Pancreas (tissue), 10 donors: Measurements from ENCODE around the gene CCND3. TPM values are rescaled to one million over a fixed set of nuclear protein-coding genes. Genes with fewer than 3 reads are reported as not detected.

Experiments used
- ATAC-seq, 4 donors: fragments of 200-7000 bp; cut with Tn5 transposase; one replicate each; pipeline versions ENCODE4 v1.8.0 to v1.9.1; 2020; ENCODE audit warnings: mild to moderate bottlenecking in 4 of 4, moderate library complexity in 4 of 4
- DNase-seq, 6 donors: peaks; one replicate each; pipeline ENCODE4 v3.0.0-alpha.2; 2020
- FAIRE-seq: peaks from 2 replicates; lab custom pipeline; 2012; peaks lifted over from hg19 to GRCh38; lab: Jason Lieb, UNC
- H3K27ac ChIP-seq, 4 donors: fragments of 200-600 bp; sonication (generic); 1 replicate in 3 of 4; 2 replicates in 1 of 4; pipeline versions ENCODE4 v1.5.0 to v1.8.0; 2020
- H3K27me3 ChIP-seq, 4 donors: fragments of 200-600 bp; one replicate each; pipeline ENCODE4 v1.8.0; 2021
- H3K36me3 ChIP-seq, 3 donors: fragments of 200-600 bp; sonication (generic) in 1 of 3; one replicate each; pipeline versions ENCODE4 v1.5.0 to v1.8.0; 2020 to 2021
- H3K4me1 ChIP-seq, 3 donors: fragments of 200-600 bp; one replicate each; pipeline ENCODE4 v1.8.0; 2021
- H3K4me3 ChIP-seq, 4 donors: fragments of 200-600 bp; sonication (generic) in 2 of 4; one replicate each; pipeline versions ENCODE4 v1.5.0 to v1.8.0; 2020 to 2021
- H3K9me3 ChIP-seq, 4 donors: fragments of 200-600 bp; one replicate each; pipeline ENCODE4 v1.8.0; 2021
- WGBS, 2 donors: extraction: QIAGEN DNeasy Blood & Tissue Kit; methylation state at CpG; one replicate each; pipeline ENCODE4 v1.1.7; 2013; 5-methylcytosine and 5-hydroxymethylcytosine counted together
- intact Hi-C, 3 donors: fragments of 100-400 bp; cut with DNase I; formaldehyde crosslinking; loops; one replicate each; pipeline versions ENCODE4 v1.11.1 to v1.14.2; 2022
- polyA plus RNA-seq, 2 donors: library from polyadenylated mRNA; stranded (reverse); fragments of 200-250 nt; gene quantifications; one replicate each; pipeline ENCODE4 v1.2.3, GENCODE V29; 2013
- total RNA-seq, 6 donors: library from RNA; stranded (reverse); fragmentation: NEBNext Ultra II Directional in 4 of 6; extraction: Animal tissue kit (Norgen Biotek cat#: 25700) in 4 of 6; gene quantifications; one replicate each; pipeline versions ENCODE4 v1.2.1 to v1.2.4, GENCODE V29; 2021 to 2023
- TF ChIP-seq, protein P1 (sequence below), 4 donors: fragments of 200-600 bp; sonication (generic) in 3 of 4; IDR thresholded peaks; one replicate each; pipeline versions ENCODE4 v1.5.0 to v1.8.0; 2021; ENCODE audit warnings: antibody characterized with exemption in 4 of 4
- donor health status: healthy with polysubstance abuse.
- donor health status: DM: no; HTN: no; CAD: no; lungs with moderate emphysema.
- donor health status: DM: no; HTN: no; CAD: no.
- donor health status: control.
- donor health status: control.
- donor health status: Bipolar disorder and iron deficiency.
- donor health status: DM: yes; HTN: yes; CAD: no.
- donor health status: DM: no; HTN: no; CAD: no.
- donor health status: DM: no; HTN: no; CAD: no.
- donor health status: DM: yes; HTN: yes; CAD: no.

The CCND3 gene
- total and polyA plus RNA-seq, 8 donors = 14.2 to 56.6 (median 23.1) TPM

DNA sequence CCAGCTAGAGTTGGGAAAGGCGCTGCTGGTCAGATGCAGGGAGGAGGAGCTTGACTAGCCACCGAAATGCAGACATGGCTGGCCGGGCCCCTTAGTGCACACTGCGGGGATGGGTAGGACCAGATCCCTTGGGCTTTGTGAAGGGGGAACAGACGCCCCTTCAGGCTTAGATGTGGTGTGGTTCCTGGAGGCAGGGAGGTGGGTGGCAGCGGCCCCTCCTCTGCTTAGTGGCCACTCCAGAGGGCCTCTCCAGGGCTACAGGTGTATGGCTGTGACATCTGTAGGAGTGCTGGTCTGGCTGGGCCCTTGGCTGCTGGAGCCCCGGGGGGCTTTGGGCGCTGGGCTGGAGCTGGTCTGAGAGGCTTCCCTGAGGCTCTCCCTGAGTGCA lies 5.9 kb downstream of the CCND3 start:
- TF ChIP-seq, protein P1, sequence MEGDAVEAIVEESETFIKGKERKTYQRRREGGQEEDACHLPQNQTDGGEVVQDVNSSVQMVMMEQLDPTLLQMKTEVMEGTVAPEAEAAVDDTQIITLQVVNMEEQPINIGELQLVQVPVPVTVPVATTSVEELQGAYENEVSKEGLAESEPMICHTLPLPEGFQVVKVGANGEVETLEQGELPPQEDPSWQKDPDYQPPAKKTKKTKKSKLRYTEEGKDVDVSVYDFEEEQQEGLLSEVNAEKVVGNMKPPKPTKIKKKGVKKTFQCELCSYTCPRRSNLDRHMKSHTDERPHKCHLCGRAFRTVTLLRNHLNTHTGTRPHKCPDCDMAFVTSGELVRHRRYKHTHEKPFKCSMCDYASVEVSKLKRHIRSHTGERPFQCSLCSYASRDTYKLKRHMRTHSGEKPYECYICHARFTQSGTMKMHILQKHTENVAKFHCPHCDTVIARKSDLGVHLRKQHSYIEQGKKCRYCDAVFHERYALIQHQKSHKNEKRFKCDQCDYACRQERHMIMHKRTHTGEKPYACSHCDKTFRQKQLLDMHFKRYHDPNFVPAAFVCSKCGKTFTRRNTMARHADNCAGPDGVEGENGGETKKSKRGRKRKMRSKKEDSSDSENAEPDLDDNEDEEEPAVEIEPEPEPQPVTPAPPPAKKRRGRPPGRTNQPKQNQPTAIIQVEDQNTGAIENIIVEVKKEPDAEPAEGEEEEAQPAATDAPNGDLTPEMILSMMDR (IDR thresholded peaks at IDR 0.05) = no peak
- FAIRE-seq (no peak), ATAC-seq (peak in 1 of 4 donors; percentile 11), DNase-seq (peak in 1 of 6 donors; percentile 62)
- intact Hi-C loops = loop anchor here in 2 of 3 donors (10.0 kb wide), 3 partner anchors 81 to 151 kb away; partner anchors contain the start of genes PRICKLE4 (in 1 of the 2) and TOMM6 (in 1 of the 2)
- Histone ChIP-seq H3K4me3 (no peak overlapping the region), H3K27me3 (no peaks in the 10 kb centered on the region), H3K27ac (no peak overlapping the region), H3K36me3 (peaks cover 0 to 45% (median 13%) of the 10 kb centered on the region in 3 donors), H3K9me3 (no peaks in the 10 kb centered on the region), H3K4me1 (peaks cover 0 to 7% (median 0%) of the 10 kb centered on the region in 3 donors)
- WGBS, 2 donors = 73 to 75% methylated on average over 8 of the region's 8 CpGs

DNA sequence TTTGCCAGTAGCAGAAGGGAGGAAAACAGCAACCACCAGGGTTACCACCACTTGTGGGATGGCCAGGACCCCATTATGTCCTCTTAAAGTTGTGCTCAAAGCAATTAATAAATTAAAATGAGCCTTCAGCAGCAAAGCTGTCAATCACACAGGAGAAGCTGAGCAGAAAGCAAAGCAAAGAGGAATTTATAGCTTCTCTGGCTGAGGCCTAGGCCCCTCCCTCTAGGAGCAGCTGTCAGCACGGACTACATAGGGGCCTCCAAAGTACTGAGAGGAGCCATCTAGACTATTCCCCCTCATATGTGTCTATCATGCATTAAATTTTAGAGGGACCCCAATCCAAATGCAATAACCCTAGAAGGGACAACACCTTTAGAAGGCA lies 6.4 kb downstream of the CCND3 start:
- H3K4me3 ChIP-seq = no peak overlapping the region
- peak overlapping the region in 1 of 4 donors; percentile 19 for H3K27ac ChIP-seq
- intact Hi-C loops = loop anchor here in 2 of 3 donors (10.0 kb wide), 3 partner anchors 80 to 150 kb away; partner anchors contain the start of genes PRICKLE4 (in 1 of the 2) and TOMM6 (in 1 of the 2)
- WGBS, 2 donors = 81 to 89% methylated on average over 1 of the region's 1 CpG
- H3K9me3 ChIP-seq = no peaks in the 10 kb centered on the region
- TF ChIP-seq, protein P1 (IDR thresholded peaks at IDR 0.05) = no peak
- FAIRE-seq (no peak), ATAC-seq (no peak), DNase-seq (no peak)
- peaks cover 0 to 7% (median 0%) of the 10 kb centered on the region in 3 donors for H3K4me1 ChIP-seq
- H3K36me3 ChIP-seq = peaks cover 0 to 49% (median 13%) of the 10 kb centered on the region in 3 donors
- H3K27me3 ChIP-seq = no peaks in the 10 kb centered on the region

- Histone ChIP-seq H3K27me3 (no peaks in the 10 kb centered on the region), H3K9me3 (no peaks in the 10 kb centered on the region), H3K36me3 (peaks cover 0 to 52% (median 13%) of the 10 kb centered on the region in 3 donors), H3K4me3 (no peak overlapping the region), H3K27ac (peak overlapping the region in 1 of 4 donors; percentile 19), H3K4me1 (peaks cover 0 to 7% (median 0%) of the 10 kb centered on the region in 3 donors)
- WGBS, 2 donors = 71 to 80% methylated on average over 7 of the region's 7 CpGs
- ATAC-seq (peak in 2 of 4 donors; percentile 30 to 32), FAIRE-seq (no peak), DNase-seq (no peak)
- TF ChIP-seq, protein P1 (IDR thresholded peaks at IDR 0.05) = no peak
- intact Hi-C loops = loop anchor here in 2 of 3 donors (10.0 kb wide), 3 partner anchors 80 to 150 kb away; partner anchors contain the start of genes PRICKLE4 (in 1 of the 2) and TOMM6 (in 1 of the 2)
These were observed 7.1 kb downstream of the CCND3 start for GRCh38 chr6:41934278-41935192.

DNA sequence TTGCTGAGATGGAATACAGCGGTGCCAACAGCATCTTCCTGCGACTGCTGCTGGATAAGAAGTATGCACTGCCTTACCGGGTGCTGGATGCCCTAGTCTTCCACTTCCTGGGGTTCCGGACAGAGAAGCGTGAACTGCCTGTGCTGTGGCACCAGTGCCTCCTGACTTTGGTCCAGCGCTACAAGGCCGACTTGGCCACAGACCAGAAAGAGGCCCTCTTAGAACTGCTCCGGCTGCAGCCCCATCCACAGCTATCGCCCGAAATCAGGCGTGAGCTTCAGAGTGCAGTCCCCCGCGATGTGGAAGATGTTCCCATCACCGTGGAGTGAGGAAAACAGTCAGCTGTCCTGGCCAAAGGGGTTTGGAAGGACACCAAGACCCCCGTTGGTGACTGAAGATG lies 9.2 kb downstream of the CCND3 start:
- no peak for FAIRE-seq
- intact Hi-C loops = loop anchor here in 2 of 3 donors (10.0 kb wide), 3 partner anchors 78 to 148 kb away; partner anchors contain the start of genes PRICKLE4 (in 1 of the 2) and TOMM6 (in 1 of the 2)

More for the DNA sequence above, 9.2 kb downstream of the CCND3 start:
- Histone ChIP-seq H3K4me3 (no peak overlapping the region), H3K27ac (no peak overlapping the region), H3K36me3 (peaks cover 4 to 52% (median 19%) of the 10 kb centered on the region in 3 donors), H3K27me3 (no peaks in the 10 kb centered on the region), H3K4me1 (peaks cover 0 to 4% (median 0%) of the 10 kb centered on the region in 3 donors), H3K9me3 (no peaks in the 10 kb centered on the region)
- ATAC-seq (no peak), DNase-seq (no peak)
- WGBS, 2 donors = 90 to 92% methylated on average over 15 of the region's 15 CpGs
- TF ChIP-seq, protein P1 (IDR thresholded peaks at IDR 0.05) = no peak
